ENCODE data around the gene FBXO24. TPM values are rescaled to one million over a fixed set of nuclear protein-coding genes. Genes with fewer than 3 reads are reported as not detected.
A peak's percentile ranks its signal among the peaks of the same experiment; 100 is the strongest.

Gene FBXO24
- total and polyA plus RNA-seq, 9 of the 15 experiments (the other 6 are each of a cell fraction or from before 2014, with no cell fraction given) = 0.17 to 0.95 (median 0.50) TPM

DNA sequence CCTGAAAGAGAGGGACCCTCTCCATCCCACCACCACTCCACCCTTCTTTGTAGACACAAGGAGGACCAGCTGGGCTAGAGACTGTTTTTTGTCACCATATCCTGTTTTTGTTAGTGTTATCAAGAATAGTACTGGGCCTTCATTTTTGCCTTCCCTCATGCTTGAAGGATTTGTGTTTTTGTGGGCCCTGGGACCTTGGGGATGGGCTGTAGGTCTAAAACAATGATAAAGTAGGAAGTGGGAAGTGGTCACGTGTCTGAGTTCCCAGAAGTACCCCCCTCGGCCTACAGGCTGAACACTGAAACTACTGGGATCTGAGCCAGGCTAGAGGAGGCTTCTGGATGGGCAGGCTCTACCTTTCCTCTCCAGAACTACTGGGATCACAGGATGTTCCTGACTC is 38.3 kb upstream of the FBXO24 start (continued):
- TF ChIP-seq, protein P1, sequence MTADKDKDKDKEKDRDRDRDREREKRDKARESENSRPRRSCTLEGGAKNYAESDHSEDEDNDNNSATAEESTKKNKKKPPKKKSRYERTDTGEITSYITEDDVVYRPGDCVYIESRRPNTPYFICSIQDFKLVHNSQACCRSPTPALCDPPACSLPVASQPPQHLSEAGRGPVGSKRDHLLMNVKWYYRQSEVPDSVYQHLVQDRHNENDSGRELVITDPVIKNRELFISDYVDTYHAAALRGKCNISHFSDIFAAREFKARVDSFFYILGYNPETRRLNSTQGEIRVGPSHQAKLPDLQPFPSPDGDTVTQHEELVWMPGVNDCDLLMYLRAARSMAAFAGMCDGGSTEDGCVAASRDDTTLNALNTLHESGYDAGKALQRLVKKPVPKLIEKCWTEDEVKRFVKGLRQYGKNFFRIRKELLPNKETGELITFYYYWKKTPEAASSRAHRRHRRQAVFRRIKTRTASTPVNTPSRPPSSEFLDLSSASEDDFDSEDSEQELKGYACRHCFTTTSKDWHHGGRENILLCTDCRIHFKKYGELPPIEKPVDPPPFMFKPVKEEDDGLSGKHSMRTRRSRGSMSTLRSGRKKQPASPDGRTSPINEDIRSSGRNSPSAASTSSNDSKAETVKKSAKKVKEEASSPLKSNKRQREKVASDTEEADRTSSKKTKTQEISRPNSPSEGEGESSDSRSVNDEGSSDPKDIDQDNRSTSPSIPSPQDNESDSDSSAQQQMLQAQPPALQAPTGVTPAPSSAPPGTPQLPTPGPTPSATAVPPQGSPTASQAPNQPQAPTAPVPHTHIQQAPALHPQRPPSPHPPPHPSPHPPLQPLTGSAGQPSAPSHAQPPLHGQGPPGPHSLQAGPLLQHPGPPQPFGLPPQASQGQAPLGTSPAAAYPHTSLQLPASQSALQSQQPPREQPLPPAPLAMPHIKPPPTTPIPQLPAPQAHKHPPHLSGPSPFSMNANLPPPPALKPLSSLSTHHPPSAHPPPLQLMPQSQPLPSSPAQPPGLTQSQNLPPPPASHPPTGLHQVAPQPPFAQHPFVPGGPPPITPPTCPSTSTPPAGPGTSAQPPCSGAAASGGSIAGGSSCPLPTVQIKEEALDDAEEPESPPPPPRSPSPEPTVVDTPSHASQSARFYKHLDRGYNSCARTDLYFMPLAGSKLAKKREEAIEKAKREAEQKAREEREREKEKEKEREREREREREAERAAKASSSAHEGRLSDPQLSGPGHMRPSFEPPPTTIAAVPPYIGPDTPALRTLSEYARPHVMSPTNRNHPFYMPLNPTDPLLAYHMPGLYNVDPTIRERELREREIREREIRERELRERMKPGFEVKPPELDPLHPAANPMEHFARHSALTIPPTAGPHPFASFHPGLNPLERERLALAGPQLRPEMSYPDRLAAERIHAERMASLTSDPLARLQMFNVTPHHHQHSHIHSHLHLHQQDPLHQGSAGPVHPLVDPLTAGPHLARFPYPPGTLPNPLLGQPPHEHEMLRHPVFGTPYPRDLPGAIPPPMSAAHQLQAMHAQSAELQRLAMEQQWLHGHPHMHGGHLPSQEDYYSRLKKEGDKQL (CRISPR knock-in tag; IDR thresholded peaks at IDR 0.05; ENCODE audit: borderline replicate concordance) = no peak
- TF ChIP-seq TFE3 (CRISPR knock-in tag; IDR thresholded peaks at IDR 0.05) (peak; percentile 92), RBM39 (optimal IDR thresholded peaks at IDR 0.05; ENCODE audit: low read depth, low read length) (no peak), FOXM1 (IDR thresholded peaks at IDR 0.05; ENCODE audit: low read depth) (no peak), FOXM1 (CRISPR knock-in tag; IDR thresholded peaks at IDR 0.05; ENCODE audit: low read depth) (no peak), SFPQ (IDR thresholded peaks at IDR 0.05; ENCODE audit: low read depth, low read length) (no peak), ATF4 (CRISPR knock-in tag; IDR thresholded peaks at IDR 0.05) (no peak), HDAC2 (IDR thresholded peaks at IDR 0.05) (0 out of 2 replicates have a peak, but pooled peaks have one; percentile 21), PKNOX1 (IDR thresholded peaks at IDR 0.05) (no peak), CHD2 (IDR thresholded peaks at IDR 0.05; ENCODE audit: low read depth, low read length) (no peak), CTCF (IDR thresholded peaks at IDR 0.05 in 2 of 3, conservative IDR thresholded peaks at IDR 0.05 in 1 of 3; ENCODE audit: insufficient read depth in 2 of 3, low read depth in 1 of 3, low read length in 3 of 3) (0 out of 6 replicates have a peak, but pooled peaks of 1 of the 3 experiments have one; percentile 20)
